Keratinocyte (primary cell): ENCODE results near the gene CALML6.

Experiments used
- EZH2 ChIP-seq: IDR thresholded peaks from one replicate; pipeline ENCODE4 v1.6.1; 2012; ENCODE audit warnings: inconsistent platforms, mild to moderate bottlenecking, low read length, moderate library complexity
- TF ChIP-seq, protein P1 (sequence below), 3 experiments: IDR thresholded peaks in 1 of 3; conservative IDR thresholded peaks in 1 of 3; optimal IDR thresholded peaks in 1 of 3; 2 replicates in 2 of 3; 3 replicates in 1 of 3; pipeline versions ENCODE3 to v1.5.1; 2011; ENCODE audit warnings: low read length in 3 of 3, mild to moderate bottlenecking in 3 of 3, moderate library complexity in 2 of 3, control low read depth in 1 of 3, inconsistent platforms in 1 of 3; ENCODE audit not compliant: insufficient read depth in 2 of 3; ENCODE audit errors: extremely low read depth in 1 of 3

DNA sequence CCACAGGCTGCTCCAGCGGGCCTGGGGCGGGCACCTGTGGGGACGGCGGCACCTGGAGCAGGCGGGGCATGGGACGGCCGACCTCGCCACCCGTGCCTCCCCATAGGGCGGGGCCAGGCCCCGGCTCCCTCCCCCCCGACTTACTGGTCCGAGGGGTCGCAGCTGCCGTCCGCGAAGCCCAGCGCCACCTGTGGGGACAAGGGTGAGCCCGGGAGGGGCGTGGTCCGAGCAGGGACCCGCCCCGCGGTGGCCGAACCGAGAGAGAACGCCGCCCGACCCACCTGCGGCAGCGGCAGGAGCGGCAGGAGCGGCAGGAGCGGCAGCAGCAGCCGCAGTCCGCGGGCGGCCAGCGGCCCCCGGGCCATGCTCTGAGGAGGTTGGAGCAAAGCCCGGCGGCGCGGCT lies 3.8 kb downstream of the CALML6 start, which contains the start of gene TMEM52:
- TF ChIP-seq, protein P1, sequence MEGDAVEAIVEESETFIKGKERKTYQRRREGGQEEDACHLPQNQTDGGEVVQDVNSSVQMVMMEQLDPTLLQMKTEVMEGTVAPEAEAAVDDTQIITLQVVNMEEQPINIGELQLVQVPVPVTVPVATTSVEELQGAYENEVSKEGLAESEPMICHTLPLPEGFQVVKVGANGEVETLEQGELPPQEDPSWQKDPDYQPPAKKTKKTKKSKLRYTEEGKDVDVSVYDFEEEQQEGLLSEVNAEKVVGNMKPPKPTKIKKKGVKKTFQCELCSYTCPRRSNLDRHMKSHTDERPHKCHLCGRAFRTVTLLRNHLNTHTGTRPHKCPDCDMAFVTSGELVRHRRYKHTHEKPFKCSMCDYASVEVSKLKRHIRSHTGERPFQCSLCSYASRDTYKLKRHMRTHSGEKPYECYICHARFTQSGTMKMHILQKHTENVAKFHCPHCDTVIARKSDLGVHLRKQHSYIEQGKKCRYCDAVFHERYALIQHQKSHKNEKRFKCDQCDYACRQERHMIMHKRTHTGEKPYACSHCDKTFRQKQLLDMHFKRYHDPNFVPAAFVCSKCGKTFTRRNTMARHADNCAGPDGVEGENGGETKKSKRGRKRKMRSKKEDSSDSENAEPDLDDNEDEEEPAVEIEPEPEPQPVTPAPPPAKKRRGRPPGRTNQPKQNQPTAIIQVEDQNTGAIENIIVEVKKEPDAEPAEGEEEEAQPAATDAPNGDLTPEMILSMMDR (optimal IDR thresholded peaks at IDR 0.05 in 1 of 3, IDR thresholded peaks at IDR 0.05 in 1 of 3, conservative IDR thresholded peaks at IDR 0.05 in 1 of 3; ENCODE audit: extremely low read depth in 1 of 3, insufficient read depth in 2 of 3, low read length in 3 of 3) = peak in 1 of 3 experiments; percentile 3
- TF ChIP-seq EZH2 = no peak
